Activated gamma-delta T cell treated with anti-CD3 and anti-CD28 coated beads, Interleukin-2, amount 50 U/mL, for 16 hours (primary cell): ENCODE measurements around the gene AP1S1.
"Not testable (repeated sequence)": the region's sequence is repeated elsewhere in the genome, so short reads cannot be mapped to it uniquely, and the experiment has no call there.

Experiments
- DNase-seq: peaks from one replicate; pipeline ENCODE4 v3.0.0-alpha.2; 2020; ENCODE audit warnings: low read depth

AP1S1 gene

DNA sequence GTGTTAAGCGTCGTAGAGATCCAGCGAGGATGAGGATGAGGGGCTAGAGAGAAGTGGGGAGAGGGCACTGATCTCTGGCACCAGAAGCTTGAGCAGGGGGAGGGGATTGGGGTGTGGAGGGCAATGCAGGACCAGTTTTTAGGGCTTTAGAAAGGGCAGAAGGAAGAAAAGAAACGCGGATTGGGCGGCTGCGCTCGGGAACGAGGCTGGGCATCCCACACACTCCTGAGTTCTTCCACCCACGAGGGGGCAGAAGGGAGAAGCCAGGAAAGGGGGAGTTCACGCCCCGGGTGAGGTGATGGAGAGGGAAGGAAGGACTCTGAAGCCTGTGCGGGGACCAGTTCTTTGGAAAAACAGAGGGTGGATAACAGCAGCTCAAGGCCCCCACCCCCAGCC, 17.2 kb downstream of the AP1S1 start:
- DNase-seq: no peak

DNA sequence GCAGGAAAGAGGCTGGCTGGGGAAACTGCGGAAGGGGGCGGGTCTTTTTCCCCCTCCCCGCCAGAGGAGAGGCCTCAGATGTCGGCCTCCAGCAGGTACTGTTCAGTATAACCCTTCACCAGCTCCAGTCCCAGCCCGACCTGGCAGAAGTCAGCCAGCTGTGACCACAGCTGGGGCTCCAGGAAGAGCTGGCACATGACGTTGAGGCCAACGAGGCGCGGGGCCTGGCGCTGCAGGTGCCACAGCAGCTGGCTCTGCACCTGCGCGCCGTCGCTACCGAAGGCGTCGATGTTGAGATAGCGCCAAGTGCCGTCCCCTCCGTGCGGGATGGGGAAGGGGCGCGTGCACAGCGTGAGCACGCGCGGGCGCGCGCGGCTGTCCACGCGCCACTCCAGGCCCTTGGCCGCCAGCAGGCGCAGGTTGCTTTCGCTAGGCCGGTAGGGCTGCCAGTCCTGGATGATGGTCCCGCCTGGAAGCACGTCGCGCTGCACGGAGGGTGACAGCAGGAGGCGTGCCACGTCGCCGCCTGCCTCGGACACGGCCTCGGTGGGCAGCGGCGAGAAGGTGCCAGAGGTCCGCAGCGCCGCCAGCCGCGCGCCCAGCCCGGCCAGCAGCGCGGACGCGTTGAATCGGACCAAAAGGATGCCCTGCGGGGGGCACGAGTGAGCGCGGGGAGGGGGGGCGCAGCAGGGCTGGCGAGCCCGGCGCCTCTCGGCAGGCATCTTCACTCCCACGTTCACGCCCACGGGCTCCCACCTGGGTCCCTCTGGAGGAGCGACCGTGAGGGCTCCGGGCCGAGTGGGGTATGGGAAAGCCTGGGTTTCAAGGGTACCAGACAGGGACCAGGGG, 18.0 kb downstream of the AP1S1 start:
- no peak for DNase-seq

DNA sequence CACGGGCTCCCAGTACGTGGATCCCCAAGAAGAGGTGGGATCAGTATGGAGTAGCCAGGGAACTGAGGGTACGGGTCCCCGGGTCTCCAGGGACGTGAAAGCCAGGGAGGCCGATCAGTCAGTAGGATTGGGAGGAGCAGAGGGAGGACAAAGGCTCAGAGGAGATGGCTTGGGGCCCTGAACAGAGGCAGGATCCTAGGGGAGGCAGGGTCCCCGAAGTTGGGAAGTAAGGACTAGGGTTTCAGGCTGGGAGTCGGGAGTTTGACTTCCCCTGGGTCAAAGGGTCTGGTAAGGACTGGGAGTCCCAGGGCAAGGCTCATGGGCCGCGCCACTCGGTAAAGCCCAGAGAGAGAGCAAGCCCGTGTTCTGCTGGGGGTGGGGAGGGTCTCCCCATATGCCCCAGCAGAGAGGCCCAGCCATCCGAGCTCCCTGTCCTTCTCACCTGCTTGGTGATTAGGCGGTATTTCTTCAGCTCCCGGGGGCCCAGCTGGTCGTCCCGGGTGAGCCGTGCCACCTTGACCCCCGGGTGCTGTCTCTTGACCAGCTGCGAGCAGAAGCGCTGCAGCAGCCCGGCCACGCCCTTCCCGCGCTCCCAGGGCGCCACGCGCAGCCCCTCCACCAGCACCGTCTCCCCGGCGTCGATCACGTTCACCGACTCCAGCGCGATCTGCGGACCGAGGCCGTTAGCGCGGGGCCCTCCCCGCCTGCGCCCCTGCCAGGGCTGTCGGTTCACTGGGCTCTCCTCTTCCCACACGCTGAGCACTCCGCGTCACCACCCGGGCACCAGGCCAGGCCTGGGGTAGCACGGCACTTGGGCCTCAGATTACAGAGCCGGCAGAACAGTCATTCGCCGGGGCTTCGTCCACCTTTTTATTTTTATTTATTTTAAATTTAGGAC, 18.8 kb downstream of the AP1S1 start:
- DNase-seq: no peak

DNA sequence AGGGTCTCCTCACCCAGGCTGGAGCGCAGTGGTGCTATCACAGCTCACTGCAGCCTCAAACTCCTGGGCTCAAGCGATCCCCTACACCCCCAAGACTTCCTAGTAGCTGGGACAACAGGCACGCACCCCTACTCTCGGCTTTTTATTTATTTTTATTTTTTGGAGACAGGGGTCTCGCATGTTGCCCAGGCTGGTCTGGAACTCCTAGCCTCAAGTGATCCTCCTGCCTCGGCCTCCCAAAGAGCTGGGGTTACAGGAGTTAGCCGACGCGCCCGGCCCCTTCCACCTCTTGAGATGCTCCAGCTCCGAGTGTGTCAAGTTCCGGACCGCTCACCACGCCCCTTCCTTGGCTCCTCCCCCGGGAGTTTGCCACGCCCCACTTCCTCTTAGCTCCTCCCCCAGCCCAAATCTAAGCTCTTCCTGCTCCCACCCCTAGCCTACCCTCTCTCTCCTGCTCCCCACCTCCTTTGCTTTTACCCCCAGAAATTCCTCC, 19.5 kb downstream of the AP1S1 start:
- peak; percentile 34 for DNase-seq

DNA sequence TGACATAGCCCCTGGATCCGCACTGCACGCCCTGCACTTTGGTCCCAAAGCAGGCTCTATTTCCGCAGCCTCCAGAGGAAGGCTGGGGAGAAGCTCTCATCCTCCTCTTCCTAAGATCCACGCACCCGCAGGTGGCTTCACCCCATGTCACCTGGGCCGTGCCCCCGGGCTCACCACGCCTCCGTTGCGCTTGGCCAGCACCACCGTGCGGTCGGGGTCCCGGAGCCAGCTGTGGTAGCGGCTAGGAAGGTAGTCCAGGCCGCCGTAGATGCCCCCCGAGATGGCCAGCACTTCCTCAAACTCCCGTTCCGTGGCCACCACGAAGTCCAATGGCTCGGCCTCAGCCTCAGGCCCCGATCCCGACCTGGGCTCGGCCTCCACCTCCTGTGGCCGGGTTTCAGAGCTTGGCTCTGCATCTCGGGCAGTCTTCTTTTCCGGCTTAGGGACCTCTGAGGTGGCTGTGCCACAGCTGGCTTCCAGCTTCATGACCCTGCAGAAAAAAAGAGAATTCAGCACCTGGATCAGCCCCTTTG, 20.1 kb downstream of the AP1S1 start:
- no peak for DNase-seq

DNA sequence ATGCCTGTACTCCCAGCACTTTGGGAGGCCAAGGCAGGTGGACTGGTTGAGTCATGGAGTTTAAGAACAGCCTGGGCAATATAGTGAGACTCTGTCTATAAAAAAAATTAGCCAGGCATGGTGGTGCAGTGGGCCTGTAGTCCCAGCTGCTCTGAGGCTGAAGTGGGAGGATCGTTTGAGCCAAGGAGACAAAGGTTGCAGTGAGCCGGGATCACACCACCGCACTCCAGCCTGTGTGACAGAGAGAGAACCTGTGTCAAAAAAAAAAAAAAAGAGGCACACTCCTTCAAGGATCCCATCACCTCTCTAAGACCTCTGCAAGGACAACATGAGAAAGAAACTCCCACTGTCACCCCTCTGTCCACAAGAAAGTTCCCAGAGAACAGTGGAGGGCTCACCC, 21.4 kb downstream of the AP1S1 start:
- no peak for DNase-seq

DNA sequence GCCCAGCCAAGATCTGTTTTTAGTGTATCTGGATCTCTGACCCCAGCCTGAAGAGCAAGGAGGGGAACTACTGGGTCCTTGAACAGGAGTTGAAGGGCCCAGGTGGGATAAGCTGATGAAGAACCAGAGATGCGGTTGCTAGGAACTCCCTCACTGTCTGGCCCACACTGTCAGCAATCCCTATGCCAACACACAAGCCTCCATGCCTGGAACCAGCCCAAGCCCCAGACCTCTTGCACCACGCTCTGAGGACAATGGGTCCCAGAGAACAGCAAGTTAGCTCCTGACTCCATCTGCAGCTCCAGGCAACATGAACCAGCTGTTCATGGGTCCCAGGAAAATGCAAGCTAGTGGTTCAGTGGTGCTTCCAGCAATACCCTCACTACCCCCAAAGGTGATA, 23.4 kb downstream of the AP1S1 start:
- DNase-seq: no peak

DNA sequence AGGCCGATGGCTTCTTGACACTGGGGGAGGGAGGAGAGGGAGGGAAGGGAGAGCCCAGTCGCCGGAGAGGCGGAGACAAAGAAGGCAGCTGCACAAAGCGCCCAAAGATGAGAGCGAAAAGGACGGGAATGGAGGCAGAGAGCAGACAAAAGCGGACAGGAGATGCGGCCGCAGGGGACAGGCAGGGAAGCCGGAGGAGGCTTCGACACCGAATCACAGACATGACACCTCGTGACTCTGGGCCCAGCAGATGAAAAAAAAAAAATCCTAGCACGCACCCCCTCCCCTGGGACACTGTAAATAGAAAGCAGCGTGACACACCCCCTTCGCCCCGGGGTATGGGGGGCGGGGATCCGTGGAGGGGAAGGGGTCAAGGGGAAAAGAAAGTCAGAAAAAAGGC, 24.8 kb downstream of the AP1S1 start:
- DNase-seq: no peak

DNA sequence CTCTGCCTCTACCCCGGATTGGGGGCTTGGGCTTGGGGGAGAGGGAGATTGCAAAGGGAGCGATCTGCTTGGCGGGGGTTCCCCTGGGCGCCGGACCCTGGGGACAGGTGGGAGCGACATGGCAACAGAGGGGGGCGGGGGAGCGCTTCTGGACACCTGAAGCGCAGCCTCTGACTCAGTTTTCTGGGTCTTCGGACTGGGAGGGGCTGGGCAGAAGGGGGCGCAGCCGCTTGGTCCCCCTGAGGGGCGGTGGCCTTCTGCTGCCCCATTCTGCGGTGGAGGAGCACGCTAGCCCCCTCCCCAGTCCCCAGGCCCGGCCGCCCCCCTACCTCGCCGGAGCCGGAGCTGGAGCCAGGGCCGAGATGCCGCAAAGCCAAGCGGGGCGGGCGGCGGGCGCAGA, 25.4 kb downstream of the AP1S1 start:
- no peak for DNase-seq

DNA sequence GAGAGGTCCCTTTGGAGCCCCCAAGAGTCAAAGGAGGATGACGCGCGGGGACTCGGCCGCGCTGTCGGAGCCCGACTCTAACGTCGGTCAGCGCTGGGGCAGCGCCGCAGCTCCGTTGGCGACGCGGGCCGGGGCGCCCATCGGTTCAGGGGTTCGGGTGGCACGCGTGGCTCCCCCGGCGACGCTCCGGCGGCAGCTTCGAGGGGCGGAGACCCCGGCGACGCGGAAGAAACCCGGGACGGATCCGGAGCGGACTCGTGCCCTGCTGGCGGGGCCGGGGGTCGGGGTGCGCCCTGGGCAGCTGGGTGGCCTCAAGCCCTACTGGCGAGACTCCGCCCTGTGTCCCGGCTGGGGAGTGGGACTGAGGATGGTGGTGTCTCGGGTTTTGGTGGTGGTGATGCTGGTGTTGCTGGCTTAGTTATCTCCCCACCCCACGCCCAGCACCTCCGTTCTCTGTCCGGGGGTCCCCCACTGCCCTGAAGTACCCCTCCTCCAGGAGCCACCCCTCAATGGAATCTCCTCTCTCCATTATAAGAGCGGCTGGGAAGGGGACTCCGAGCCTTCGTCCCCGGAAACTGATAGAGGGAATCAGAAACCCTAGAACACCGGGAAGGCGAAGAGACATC, 26.0 kb downstream of the AP1S1 start, which contains the start of gene NAT16:
Gene NAT16, minus strand, starts transcription at position 164 of the 626 bp plus-strand sequence. CDS start 5,486 bp downstream, outside the sequence.
- DNase-seq: no peak

DNA sequence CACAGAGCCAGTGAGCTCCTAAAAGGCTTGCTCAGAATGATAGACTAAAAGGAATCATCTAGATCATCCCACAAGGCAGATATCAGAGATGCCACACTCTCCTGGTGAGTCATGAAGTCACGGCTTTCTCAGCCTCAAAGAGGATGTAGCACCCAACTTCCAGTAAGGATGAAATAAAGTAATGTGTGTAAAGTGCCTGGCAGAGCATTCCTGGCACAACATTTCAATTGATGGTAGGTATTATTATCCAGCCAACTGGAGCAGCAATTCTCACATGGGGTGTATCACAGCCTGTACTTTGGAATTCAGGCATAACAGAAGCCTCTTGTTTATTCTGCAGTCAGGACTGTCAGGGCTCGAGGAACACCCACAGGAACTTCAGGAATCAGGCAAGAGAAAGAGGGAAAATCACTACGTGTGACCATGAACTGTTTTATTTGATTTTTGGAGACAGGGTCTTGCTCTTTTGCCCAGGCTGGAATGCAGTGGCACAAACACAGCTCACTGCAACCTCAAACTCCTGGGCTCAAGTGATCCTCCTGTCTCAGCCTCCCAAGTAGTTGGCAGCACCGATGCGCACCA, 31.1 kb downstream of the AP1S1 start:
- DNase-seq: no peak

DNA sequence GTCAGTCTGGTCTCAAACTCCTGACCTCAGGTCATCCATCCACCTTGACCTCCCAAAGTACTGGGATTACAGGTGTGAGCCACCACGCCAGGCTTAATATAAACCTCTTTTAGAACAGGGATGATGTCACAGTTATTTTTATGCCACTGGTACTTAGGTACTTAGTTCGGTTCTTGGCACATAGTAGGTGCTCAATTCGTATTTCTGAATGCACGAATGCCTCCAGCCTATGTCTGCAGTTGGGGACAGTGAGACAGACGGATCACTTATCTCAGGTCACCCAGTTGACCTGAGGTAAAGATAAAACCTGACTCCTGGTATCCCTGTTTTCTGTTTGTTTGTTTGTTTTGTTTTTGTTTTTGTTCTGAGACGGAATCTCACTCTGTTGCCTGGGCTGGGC, 31.9 kb downstream of the AP1S1 start:
- no peak for DNase-seq

DNA sequence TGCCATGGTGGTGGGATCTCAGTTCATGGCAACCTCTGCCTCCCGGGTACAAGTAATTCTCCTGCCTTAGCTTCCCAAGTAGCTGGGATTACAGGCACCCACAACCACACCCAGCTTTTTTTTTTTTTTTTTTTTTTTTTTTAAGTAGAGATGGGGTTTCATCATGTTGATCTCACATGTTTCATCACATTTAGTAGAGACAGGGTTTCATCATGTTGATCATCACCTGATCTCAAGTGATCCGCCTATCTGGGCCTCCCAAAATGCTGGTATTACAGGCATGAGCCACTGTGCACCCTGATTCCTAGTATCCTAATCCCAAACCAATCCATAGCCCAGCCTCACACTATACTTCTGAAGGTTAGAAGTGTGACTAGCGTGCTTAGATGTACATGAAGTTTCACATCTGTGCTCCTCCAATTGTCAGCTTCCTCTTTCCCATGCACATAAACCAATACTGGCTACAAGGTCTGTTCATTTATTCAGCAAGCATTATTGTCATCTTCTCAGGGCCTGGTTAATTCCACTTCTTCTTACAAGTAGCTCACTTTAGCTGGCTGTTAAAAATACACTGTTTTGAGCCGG, 32.7 kb downstream of the AP1S1 start:
- DNase-seq: no peak

DNA sequence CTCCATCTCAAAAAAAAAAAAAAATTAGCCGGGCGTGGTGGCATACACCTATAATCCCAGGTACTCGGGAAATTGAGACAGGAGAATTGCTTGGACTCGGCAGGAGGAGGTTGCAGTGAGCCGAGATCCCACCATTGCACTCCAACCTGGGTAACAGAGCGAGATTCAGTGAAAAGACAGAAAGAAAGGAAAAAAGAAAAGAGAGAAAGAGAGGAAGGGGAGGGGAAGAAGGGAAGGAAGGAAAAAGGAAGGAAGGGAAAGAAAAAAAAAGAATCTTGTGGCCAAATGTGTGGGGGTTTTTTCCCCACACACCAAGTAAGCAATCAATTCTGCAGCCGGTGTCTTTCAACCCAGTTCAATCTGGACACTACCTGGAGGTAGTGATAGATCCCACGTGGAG, 34.8 kb downstream of the AP1S1 start:
- no peak for DNase-seq

DNA sequence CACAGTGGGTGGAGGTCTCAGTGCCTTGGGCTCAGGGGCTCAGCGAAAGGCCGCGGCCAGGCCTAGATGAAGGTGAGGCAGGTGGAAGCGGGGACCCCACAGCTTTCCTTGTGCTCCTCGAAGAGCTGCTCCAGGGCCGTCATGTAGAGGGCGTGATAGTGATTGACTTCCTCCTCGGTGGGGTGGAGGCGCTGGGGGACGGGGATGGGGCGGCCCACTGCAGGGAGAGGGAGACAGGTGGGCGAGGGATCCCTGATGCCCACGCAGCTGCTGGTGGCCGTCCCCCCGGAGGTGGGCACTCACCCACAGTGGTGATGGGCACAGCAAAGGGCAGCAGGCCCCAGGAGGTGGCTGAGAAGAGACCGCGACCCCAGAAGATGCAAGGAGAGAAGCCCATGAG, 41.6 kb downstream of the AP1S1 start:
- DNase-seq: no peak

DNA sequence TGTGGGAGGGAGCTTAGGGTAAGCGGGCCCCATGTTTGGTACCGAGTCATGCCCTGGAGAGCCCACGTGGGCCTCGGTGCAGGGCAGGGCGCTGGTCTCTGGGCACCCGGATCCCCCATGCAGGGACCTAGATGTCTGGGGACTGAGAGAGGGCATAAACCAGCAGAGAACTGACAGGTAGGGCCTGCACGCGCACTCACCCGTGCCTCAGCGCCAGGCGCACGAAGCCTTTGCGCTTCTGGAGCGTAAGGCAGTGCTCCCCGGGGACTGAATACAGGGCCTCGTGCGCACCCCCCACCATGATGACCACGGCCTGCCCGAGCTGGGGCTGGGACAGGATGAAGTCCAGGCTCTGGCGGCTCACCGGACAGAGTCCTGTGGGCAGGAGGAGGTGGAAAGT, 43.7 kb downstream of the AP1S1 start:
- DNase-seq: no peak

DNA sequence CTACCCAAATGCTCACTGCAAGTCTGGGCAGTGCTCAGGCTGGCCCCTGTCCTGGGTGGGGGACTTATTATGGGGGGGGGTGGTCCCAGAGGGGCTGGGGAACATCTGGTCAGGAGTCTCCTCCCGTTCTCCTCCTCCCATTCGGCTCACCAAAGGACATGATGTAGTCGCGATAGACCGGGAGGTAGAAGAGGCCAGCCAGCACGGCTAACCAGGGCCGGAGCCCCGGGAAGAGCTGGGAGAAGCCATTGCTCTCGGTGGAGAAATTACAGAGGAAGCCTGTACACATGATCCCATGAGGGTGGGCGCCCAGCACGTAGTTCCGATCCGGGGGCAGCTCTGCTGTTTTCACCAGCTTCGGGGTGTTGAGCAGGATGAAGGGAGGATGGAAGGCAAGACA, 44.2 kb downstream of the AP1S1 start:
- DNase-seq: no peak

DNA sequence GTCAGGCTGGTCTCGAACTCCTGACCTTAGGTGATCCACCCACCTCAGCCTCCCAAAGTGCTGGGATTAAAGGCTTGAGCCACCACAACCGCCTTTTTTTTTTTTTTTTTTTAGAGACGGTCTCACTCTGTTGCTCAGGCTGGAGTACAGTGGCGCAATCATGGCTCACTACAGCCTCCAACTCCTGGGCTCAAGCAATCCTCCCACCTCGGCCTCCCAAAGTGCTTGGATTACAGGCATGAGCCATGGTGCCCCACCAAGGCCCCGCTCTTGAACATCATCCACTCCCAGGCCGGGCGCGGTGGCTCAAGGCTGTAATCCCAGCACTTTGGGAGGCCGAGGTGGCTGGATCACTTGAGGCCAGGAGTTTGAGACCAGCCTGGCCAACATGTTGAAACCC, 45.2 kb downstream of the AP1S1 start:
- not testable (repeated sequence) for DNase-seq

DNA sequence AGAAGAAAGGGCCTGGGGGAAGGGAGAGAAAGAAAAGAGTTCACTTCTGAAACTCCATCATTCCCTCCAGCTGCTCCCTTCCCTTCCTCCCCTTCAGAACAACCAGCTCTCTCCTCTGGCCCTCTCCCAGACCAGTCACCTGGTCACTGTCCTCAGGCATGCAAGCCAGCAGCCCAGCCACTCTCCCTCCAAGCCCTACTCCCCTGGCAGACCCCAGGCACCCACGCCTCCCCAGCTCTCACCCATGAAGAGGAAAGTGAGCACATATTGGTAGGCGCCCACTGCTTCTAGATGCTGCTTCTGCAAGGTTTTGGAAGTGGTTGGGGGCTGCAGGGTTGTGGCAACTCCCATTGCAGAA, 46.2 kb downstream of the AP1S1 start:
- DNase-seq: no peak

DNA sequence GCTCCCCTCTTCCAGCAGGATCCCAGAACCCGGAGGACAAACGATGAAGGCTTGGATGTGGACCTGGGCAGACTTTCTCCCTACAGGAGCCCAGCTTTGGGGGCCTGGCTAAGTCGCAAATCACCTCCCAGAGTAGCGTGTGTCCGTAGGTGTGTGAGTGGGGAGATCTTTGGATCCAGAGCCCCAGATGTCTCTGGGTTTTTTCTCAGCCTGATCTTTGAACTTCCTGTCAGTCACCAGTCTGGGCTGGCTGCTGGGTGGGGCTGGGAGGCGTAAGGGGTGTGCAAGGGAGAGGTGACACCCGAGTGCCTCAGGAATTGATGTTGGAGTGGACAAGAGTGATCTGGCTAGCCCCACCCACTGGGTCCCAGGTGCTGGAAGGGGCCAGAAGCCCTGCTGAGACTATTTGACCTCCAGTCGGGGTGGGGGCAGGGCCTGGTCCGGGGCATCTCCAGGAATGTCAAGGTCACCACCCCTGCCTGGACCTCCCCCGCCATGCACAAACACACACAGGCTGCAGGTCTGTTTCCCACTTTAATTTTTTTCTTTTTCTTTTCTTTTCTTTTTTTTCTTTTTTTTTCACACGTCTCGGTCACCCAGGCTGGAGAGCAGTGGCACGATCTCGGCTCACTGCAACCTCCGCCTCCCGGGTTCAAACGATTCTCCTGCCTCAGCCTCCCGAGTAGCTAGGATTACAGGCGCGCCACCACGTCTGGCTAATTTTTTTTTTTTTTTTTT, 46.8 kb downstream of the AP1S1 start, which contains the start of gene MOGAT3:
Gene MOGAT3, minus strand, starts transcription at position 175 of the 738 bp plus-strand sequence. CDS start 182 bp downstream, outside the sequence.
- no peak for DNase-seq
